NCI-H2107 treated with DMSO at 0.1 percent for 48 hours (cell line): Measurements from ENCODE around the gene NUMB.

ENCODE experiments used
- DNase-seq: peaks from one replicate; lab custom pipeline; 2025; ENCODE audit not compliant: unreplicated experiment; lab: John Stamatoyannopoulos, UW

The NUMB gene

GRCh38 chr14:73248108-73248868 is 210.1 kb downstream of the NUMB start:
- DNase-seq, result no peak

DNA sequence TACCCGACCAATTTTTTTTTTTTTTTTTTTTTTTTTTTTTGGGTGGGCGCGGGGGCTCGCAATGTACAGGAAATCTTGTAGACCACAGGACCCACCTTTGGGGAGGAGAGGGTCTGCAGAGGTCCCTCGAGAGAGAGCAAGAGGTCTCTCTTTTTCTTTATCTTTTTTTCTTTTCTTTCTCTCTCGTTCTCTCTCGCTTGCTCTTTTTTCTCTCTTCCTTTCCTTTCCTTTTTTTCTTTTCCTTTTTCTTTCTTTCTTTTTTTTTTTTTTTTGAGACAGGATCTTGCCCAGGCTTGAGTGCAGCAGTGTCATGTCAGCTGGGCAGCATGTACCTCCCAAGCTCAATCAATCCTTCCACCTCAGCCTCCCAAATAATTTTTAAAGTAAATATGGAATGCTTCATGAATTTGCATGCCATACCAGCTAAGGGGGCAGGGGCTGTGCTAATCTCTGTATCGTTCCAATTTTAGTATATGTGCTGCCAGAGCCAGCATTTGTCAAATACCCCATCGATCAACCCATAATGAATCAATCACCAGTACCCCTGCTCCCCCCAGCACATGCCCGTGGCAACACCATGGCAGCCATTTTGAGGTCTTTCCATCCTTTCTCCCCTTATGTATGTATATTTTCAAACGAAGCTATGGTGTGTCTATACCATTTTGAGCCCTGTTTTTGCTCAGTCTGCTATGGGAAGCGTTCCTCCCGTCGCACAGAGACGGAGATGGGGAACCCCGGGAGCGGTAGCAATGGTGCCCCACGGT is 211.8 kb downstream of the NUMB start:
- no peak for DNase-seq

DNA sequence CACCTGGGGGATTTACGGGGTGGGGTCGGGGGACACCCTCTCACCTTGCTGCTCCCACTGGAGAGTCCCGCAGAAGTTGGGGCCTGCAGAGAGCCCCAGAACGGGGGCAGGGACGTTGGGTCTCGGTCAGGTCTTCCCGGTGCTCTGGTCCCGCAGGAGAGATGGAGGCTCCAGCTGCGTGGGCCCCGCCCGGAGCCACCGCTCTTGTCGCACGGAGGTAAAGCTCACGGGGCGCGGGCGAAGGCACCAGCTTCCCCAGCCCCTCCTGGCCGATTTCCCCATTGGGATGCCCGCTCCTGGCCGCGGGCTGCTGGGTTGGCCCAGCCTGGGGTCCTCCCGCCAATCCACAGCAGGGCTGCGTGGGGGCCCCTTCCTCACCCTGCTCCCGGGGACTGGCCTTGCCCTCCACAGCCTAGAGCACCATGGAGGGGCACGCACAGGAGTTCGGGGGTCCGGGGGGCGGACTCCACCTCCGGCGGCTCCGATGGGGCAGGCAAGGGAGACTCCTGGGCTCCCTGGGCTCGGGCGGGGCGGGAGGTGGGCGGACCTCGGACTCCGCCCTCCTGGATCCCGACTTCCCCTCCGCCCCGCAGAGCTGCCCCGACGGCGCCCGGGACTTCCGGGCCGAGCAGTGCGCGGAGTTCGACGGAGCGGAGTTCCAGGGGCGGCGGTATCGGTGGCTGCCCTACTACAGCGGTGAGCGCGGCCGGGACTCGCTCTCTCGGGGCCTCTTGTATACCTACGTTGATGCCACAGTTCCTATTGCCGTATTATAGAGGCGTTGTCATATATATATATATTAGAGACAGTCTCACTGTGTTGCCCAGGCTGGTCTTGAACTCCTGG is 212.6 kb downstream of the NUMB start:
- no peak for DNase-seq

GRCh38 chr14:73244541-73245290 is 213.6 kb downstream of the NUMB start:
- no peak for DNase-seq

GRCh38 chr14:73243748-73244147 is 214.6 kb downstream of the NUMB start:
- no peak for DNase-seq

DNA sequence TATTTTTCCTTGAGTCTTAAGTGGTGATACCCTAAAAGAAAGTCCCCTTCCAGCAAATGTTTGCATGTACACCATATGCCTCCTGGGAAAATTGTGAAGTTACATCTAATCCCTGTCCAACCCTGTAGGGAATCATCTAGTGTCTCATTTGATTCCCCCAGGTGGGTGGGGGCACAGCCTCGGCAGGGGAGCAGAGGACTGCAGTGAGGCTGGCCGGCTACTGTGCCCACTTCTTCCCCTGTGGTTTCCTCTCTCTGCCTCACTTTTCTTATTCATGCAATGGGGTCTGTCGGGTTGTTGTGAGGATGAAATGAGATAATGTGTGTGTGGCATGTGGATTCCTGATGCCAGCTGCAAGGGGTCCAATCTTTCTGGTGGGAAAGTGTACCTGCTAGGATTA is 215.0 kb downstream of the NUMB start:
- no peak for DNase-seq

GRCh38 chr14:73242357-73242901 is 215.9 kb downstream of the NUMB start:
- DNase-seq, result no peak

DNA sequence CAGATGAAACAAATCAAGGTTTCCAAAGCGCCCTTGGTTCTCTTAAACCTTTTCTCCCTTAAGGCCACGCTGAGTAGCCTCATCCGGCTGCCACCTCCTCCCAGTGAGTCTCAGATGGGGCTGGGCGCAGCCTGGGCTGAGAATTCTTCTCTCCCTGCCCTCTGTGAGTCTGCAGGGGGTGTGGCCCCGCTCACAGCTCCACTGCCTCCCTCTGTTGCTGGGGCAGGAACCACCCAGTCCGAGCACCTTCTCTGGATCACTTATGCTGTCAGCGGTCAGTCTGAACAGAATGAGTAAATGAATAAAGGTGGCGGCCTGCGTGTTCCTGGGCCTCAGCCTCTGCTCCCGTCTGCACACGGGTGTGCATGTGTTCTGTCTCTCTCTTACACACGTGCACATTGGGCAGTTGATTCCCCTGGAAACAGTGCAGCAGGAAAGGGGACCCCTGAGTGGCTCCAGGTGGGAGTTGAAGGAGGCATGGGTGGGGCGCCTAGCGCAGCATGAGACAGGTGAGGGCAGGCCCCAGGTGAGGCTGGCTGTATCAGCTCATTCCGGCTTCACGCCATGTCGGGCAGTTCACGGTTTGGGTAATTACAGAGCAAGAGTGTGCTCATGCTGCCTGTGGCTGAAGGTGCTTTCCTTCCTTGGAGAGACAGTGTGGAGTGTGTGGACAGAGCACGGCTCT is 216.7 kb downstream of the NUMB start:
- DNase-seq, result no peak

GRCh38 chr14:73240816-73241480 is 217.4 kb downstream of the NUMB start:
- DNase-seq, result no peak

- DNase-seq, result no peak
Observed at GRCh38 chr14:73239393-73240241, 218.7 kb downstream of the NUMB start.

- DNase-seq, result no peak
Observed at GRCh38 chr14:73238941-73239340, 219.4 kb downstream of the NUMB start.

GRCh38 chr14:73238424-73238852 is 219.9 kb downstream of the NUMB start:
- DNase-seq, result no peak

DNA sequence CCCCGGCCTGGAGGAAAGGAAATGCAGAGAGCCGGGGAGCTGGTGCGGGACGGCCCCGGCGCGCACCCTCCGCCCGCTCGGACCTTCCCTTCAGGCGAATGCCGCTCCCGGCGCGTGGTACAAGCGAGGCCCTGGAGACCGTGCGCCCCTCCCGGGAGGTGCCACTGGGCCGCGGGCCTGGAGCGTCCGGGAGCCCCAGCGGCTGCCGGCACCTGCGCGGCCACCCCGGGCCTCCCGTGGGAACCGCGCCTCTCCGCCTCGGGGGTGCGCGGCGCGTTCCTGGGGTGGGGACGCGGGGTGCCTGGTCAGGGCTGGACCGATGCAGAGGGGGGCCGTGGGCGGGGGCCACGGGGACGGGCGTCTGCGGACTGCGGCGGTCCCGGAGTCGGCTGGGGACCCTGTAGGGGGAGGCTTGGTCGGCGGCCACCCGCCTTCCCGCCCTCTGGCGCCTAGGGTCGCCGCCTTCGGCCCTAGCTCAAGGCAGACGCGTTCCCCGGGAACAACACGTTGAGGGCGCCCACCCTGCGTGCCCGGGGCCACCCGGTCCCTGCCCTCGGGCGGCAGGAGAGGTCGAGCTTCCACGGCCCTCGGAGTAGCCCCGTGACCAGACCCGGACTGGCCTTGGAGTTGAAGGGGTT is 220.4 kb downstream of the NUMB start:
- no peak for DNase-seq

DNA sequence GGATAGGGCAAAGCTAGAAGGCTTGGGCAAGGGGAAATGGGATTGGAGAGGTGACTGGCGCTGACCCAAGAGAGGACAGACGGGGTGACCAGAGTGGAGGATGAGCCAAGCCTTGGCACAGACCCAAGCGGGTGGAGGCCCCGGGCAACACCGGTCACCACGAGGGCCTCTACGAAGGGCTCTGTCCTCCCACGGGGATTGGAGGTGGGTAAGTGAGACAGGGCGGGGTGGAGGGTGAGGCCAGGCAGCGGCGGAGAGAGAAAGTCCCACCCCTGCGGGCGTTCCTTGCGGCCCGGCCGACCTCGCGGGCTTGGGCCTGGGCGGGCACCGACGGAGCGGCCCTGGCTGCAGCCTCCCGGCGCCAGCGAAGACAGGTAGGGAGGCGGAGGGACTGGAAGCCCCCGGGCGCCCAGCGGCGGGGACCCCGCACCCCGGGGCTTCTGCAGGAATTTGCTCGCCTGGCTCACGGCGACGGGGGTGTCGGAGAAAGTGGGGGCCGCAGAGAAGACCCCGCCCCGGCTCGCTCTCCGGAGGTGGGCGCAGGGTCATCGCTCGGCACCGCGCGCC is 221.0 kb downstream of the NUMB start, which contains the start of gene PAPLN:
Gene PAPLN (plus strand): TSS at position 288 of the 567 bp plus-strand sequence. CDS start 2,273 bp downstream, outside the sequence.
- DNase-seq, result no peak

- DNase-seq, result no peak
Observed at GRCh38 chr14:73236752-73237218, 221.6 kb downstream of the NUMB start.

- DNase-seq, result no peak
Observed at GRCh38 chr14:73236157-73236556, 222.2 kb downstream of the NUMB start.

DNA sequence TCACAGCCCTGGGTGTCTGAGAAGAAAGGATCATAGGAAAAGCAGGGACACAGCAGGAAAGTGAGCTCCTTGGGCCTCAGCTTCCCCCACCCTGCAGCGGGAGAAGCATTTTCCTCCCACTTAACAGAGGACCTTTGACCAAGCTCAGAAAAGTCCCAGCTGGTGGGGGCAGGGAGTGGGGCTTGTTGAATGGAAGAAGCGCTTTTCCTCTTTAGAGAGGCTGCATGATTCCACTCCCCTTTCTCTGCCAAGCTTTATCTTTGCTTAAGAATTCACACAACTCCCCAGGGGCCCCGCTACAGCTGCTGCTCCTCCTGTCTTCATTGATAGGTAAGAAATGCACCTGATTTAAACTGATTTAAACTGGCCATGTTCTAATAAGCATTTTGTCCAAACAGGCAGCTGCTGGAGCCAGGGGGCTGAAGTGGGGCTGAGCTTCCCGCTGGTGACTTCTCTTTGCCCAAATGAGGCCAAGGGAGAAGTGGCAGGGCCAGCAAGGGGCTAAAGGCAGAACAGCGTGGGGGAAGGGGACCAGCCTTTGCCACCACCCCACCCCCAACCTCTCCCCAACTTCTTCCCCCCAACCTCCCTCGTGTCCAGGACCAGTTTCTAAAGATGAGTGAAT is 222.7 kb downstream of the NUMB start:
- peak; percentile 27 for DNase-seq
